Thyroid gland (tissue), 4 donors: ENCODE results near the gene C3orf49. TPM values are rescaled to one million over a fixed set of nuclear protein-coding genes. Genes with fewer than 3 reads are reported as not detected.

Experiments
- DNase-seq, 2 donors: peaks; one replicate each; pipeline ENCODE4 v3.0.0-alpha.2; 2019
- H3K27ac ChIP-seq, 3 donors: fragments of 200-600 bp; sonication (generic); 1 replicate in 2 of 3; 2 replicates in 1 of 3; pipeline ENCODE4 v1.5.1; 2016 to 2019; ENCODE audit warnings: mild to moderate bottlenecking in 1 of 3, moderate library complexity in 1 of 3
- H3K27me3 ChIP-seq: fragments of 200-600 bp; sonication (generic); one replicate; pipeline ENCODE4 v1.5.1; 2019
- H3K36me3 ChIP-seq, 2 donors: fragments of 200-600 bp; sonication (generic); one replicate each; pipeline ENCODE4 v1.5.1; 2016 to 2019
- H3K4me1 ChIP-seq, 2 donors: fragments of 200-600 bp; sonication (generic); one replicate each; pipeline ENCODE4 v1.5.1; 2017 to 2019
- H3K4me3 ChIP-seq, 3 donors: fragments of 200-600 bp; sonication (generic); replicated peaks in 1 of 3; 1 replicate in 2 of 3; 2 replicates in 1 of 3; pipeline ENCODE4 v1.5.1; 2016; ENCODE audit warnings: mild to moderate bottlenecking in 1 of 3
- H3K9me3 ChIP-seq: fragments of 200-600 bp; sonication (generic); one replicate; pipeline ENCODE4 v1.5.1; 2017
- CTCF ChIP-seq, 6 experiments: fragments of 200-600 bp in 3 of 6; fragments of 450-650 bp in 3 of 6; sonication (generic) in 3 of 6; IDR thresholded peaks; one replicate each; pipeline ENCODE4 v1.5.1; 2016 to 2019; ENCODE audit warnings: antibody characterized with exemption in 6 of 6, mild to moderate bottlenecking in 2 of 6, inconsistent platforms in 1 of 6, moderate library complexity in 1 of 6
- POLR2A ChIP-seq, 2 donors: fragments of 450-650 bp; IDR thresholded peaks; one replicate each; pipeline ENCODE4 v1.6.1; 2017; ENCODE audit warnings: antibody characterized with exemption in 2 of 2, mild to moderate bottlenecking in 2 of 2, moderate library complexity in 1 of 2
- WGBS, 2 donors: methylation state at CpG; one replicate each; pipeline ENCODE4 v1.1.5; 2017; 5-methylcytosine and 5-hydroxymethylcytosine counted together
- intact Hi-C: fragments of 100-400 bp; cut with DNase I; formaldehyde crosslinking; loops from one replicate; pipeline ENCODE4 v1.15.1; 2023
- total RNA-seq, 4 donors: library from RNA; depleted of rRNA; stranded (reverse); fragments of >200 nt; gene quantifications; one replicate each; pipeline ENCODE4 v1.2.3, GENCODE V29; 2016

C3orf49 gene
- not detected for total RNA-seq

- Histone ChIP-seq H3K4me3 (no peak within 1 kb of the TSS), H3K27ac (no peak within 1 kb of the TSS), H3K36me3 (no peaks in the 10 kb centered on the region), H3K27me3 (no peaks in the 10 kb centered on the region), H3K4me1 (no peaks in the 10 kb centered on the region), H3K9me3 (no peaks in the 10 kb centered on the region)
- TF ChIP-seq POLR2A (IDR thresholded peaks at IDR 0.05), result no peak
- no peak for TF ChIP-seq CTCF (IDR thresholded peaks at IDR 0.05)
- 98 to 100% methylated on average over 1 of the region's 1 CpG for WGBS, 2 donors
- intact Hi-C loops, result loop anchor here (5.0 kb wide), 1 partner anchor 467 kb away; no protein-coding TSS in a partner anchor
- no peak for DNase-seq
Observed at GRCh38 chr3:63819151-63819398, at the start of gene C3orf49. C3orf49 (plus strand) TSS chr3:63819299; CDS start chr3:63819472, 173 bp downstream.

GRCh38 chr3:63774781-63775180 is 44.3 kb upstream of the C3orf49 start:
- Histone ChIP-seq H3K27ac (no peak overlapping the region), H3K36me3 (no peaks in the 10 kb centered on the region), H3K9me3 (no peaks in the 10 kb centered on the region), H3K27me3 (no peaks in the 10 kb centered on the region), H3K4me3 (no peak overlapping the region), H3K4me1 (no peaks in the 10 kb centered on the region)
- intact Hi-C loops, result no loop called here
- TF ChIP-seq POLR2A (IDR thresholded peaks at IDR 0.05) (no peak), CTCF (IDR thresholded peaks at IDR 0.05) (no peak)
- WGBS, 2 donors, result 84 to 88% methylated on average over 5 of the region's 5 CpGs
- DNase-seq, result no peak

GRCh38 chr3:63779227-63779626 is 39.9 kb upstream of the C3orf49 start:
- WGBS, 2 donors, result 92 to 93% methylated on average over 4 of the region's 4 CpGs
- no peaks in the 10 kb centered on the region for H3K36me3 ChIP-seq
- H3K27ac ChIP-seq, result no peak overlapping the region
- H3K27me3 ChIP-seq, result no peaks in the 10 kb centered on the region
- TF ChIP-seq POLR2A (IDR thresholded peaks at IDR 0.05), result no peak
- H3K9me3 ChIP-seq, result no peaks in the 10 kb centered on the region
- no peaks in the 10 kb centered on the region for H3K4me1 ChIP-seq
- no peak for DNase-seq
- H3K4me3 ChIP-seq, result no peak overlapping the region
- intact Hi-C loops, result no loop called here

- intact Hi-C loops, result no loop called here
- no peaks in the 10 kb centered on the region for H3K27me3 ChIP-seq
- H3K27ac ChIP-seq, result no peak overlapping the region
- TF ChIP-seq POLR2A (IDR thresholded peaks at IDR 0.05) (no peak), CTCF (IDR thresholded peaks at IDR 0.05) (no peak)
- WGBS, 2 donors, result 10 to 23% methylated on average over 1 of the region's 1 CpG
- H3K9me3 ChIP-seq, result no peaks in the 10 kb centered on the region
- H3K4me1 ChIP-seq, result no peaks in the 10 kb centered on the region
- H3K4me3 ChIP-seq, result no peak overlapping the region
- no peaks in the 10 kb centered on the region for H3K36me3 ChIP-seq
- DNase-seq, result no peak
Observed at GRCh38 chr3:63791974-63792373, 27.1 kb upstream of the C3orf49 start.

- DNase-seq, result no peak
Observed at GRCh38 chr3:63795438-63795837, 23.7 kb upstream of the C3orf49 start.

More at GRCh38 chr3:63795438-63795837, 23.7 kb upstream of the C3orf49 start:
- no peak for TF ChIP-seq CTCF (IDR thresholded peaks at IDR 0.05)
- TF ChIP-seq POLR2A (IDR thresholded peaks at IDR 0.05), result no peak
- 56 to 63% methylated on average over 6 of the region's 6 CpGs for WGBS, 2 donors
- H3K27me3 ChIP-seq, result no peaks in the 10 kb centered on the region
- no peaks in the 10 kb centered on the region for H3K9me3 ChIP-seq
- intact Hi-C loops, result no loop called here
- H3K27ac ChIP-seq, result no peak overlapping the region
- H3K4me1 ChIP-seq, result no peaks in the 10 kb centered on the region
- no peak overlapping the region for H3K4me3 ChIP-seq
- no peaks in the 10 kb centered on the region for H3K36me3 ChIP-seq
